Stimulated activated CD4-positive, alpha-beta T cell treated with anti-CD3 and anti-CD28 coated beads, Interleukin-4, amount 100 ng/mL, for 1 hour (primary cell): Measurements from ENCODE around the gene ZPBP.

Experiments used
- DNase-seq: peaks from one replicate; pipeline ENCODE4 v3.0.0-alpha.2; 2020

ZPBP gene

GRCh38 chr7:50037086-50037485, 56.0 kb downstream of the ZPBP start:
- no peak for DNase-seq

- DNase-seq: no peak
Observed at GRCh38 chr7:50022991-50023390, 70.1 kb downstream of the ZPBP start.

DNA sequence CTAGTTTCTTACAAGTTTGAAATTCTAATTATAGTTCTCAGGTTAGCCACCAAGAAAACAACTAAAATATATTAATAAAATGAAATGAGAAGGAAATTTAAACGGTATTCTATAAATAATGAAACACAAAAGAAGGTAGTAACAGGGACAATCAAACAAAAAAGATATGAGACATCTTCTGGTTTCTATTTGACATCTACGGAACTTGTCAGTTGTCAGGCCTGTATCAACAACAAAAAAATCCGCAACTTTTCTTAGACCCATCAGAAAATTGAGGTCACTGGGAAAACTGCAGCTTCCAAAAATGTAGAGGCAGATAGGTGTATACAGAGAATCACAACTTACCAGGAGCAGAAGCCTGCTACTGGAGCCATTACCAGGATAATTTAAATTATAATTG, 70.6 kb downstream of the ZPBP start:
- DNase-seq: no peak

GRCh38 chr7:49995681-49996080, 97.4 kb downstream of the ZPBP start:
- DNase-seq: no peak

- no peak for DNase-seq
Observed at GRCh38 chr7:49986191-49986590, 106.9 kb downstream of the ZPBP start.

- DNase-seq: no peak
Observed at GRCh38 chr7:49980465-49980864, 112.6 kb downstream of the ZPBP start.

DNA sequence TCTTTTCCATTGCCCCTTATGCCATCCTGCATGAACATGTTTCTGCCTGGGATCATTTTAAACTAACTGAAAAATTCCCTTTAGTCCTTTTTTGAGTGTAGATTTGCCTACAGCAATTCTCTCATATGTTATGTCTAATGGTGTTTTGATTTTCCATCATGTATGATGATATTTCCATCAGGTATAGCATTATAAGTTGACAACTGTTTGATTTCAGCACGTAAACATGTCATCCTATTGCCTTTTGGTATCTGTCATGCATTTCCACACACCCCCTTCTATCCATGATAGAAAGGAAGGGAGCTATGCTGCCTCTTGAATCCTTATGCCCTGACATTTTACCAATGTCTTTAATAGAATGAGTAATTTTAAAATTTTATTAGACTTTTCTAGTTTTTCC, 116.8 kb downstream of the ZPBP start:
- DNase-seq: no peak

DNA sequence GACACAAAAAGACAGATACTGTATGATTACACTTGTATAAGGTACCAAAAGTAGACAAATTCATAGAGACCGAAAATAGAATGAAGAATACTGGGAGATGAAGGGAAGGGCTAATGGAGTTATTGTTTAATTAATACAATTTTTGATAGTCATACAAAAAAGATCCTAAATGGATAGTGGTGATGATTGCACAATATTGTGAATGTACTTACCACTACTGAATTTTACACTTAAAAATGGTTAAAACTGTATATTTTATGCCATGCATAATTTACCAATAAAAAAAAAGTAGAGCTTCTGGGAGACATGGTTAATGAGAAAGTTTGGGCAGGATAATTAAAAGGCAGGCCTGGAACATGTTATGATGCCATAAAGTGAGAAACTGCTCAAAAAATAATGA, 119.0 kb downstream of the ZPBP start:
- DNase-seq: no peak

DNA sequence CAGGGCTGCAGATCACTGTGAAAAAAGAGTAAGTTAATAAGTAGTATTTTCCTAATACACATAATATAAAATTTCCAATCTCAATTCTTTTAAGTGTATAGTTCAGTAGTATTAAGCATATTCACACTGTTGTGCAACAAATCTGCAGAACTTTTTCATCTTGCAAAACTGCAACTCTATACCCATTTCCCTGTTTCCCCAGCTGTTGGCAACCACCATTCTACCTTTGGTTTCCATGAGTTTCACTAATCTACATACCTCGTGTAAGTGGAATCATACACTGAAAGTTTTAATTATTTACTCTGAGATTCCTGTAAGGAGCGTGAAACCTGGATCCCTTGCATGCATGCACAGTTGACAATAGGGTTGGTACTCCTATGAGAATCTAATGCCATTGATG, 155.4 kb downstream of the ZPBP start:
- no peak for DNase-seq

- DNase-seq: no peak
Observed at GRCh38 chr7:49931627-49932026, 161.4 kb downstream of the ZPBP start.

GRCh38 chr7:49928787-49929186, 164.3 kb downstream of the ZPBP start:
- DNase-seq: no peak

DNA sequence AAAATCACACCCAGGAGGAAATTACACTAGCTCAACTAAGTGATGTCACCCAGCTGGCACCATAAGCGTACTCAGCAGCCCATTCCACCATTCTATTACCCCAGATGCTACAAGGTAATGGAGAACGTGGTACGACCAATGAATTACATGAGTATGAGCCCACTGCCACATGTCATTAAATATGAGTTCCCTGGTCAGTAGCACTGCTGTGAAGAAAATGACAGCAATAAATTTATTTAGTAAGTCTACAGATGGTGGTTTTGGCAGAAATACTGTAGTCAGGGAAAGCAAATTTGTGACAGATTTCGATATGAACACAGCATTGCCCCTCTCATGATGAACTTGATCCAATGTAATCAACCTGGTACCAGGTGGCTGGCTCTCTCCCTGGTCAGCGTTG, 165.4 kb downstream of the ZPBP start:
- no peak for DNase-seq

- no peak for DNase-seq
Observed at GRCh38 chr7:49926720-49927119, 166.3 kb downstream of the ZPBP start.

- no peak for DNase-seq
Observed at GRCh38 chr7:49911909-49912308, 181.1 kb downstream of the ZPBP start.

GRCh38 chr7:49894543-49894942, 198.5 kb downstream of the ZPBP start:
- no peak for DNase-seq

DNA sequence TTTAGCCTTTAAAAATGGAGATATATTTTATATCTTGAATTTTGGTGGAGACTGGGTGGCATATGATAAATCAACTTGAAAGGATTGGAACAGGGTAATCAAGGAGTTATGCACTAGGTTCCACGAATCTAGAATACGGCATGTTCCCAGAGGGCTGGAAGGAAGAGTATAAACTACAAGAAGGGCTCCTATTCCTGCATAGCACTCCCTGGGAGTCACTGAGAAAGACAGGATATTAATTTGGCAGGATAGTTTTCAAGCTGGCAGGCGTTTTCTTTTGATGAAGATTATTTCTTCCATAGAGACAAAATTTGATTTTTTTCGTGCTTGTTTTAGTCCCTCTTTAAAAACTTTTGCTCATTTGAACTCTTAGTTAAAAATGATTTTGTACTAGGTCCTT, 199.9 kb downstream of the ZPBP start:
- no peak for DNase-seq

DNA sequence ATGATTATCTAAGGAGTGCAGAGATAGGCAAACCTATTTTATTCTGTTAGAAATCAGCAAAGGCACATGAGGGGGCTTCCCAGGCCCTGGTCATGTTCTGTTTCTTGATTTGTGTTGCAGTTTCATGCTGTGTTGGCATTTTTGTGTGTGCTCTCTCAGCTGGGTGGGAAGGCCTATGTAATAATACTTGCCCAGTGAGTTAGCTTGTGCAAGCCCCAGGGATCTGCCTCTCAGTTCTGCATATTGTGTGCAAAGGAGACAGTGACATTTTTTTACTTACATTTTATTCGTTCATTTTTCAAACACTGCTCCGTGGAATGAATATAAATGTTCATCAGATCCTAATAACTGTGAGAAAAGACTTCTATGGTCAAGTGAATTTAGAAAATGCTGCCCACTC, 200.6 kb downstream of the ZPBP start:
- DNase-seq: no peak
